HepG2 (cell line): ENCODE results near the gene WDR27. TPM values are rescaled to one million over a fixed set of nuclear protein-coding genes. Genes with fewer than 3 reads are reported as not detected.

Source experiments
- BRF2 ChIP-seq: sonication (generic); formaldehyde crosslinking; IDR thresholded peaks from 2 replicates; pipeline ENCODE4 v1.8.1; 2022; ENCODE audit warnings: mild to moderate bottlenecking, missing genetic modification reagents
- CCDC6 ChIP-seq: sonication (generic); formaldehyde crosslinking; IDR thresholded peaks from 2 replicates; pipeline ENCODE4 v1.8.1; 2022; ENCODE audit warnings: mild to moderate bottlenecking, missing genetic modification reagents, moderate library complexity
- CENPX ChIP-seq: sonication (generic); formaldehyde crosslinking; IDR thresholded peaks from 2 replicates; pipeline ENCODE4 v1.9.0; 2021; ENCODE audit warnings: mild to moderate bottlenecking, missing genetic modification reagents, moderate library complexity
- FOXK2 ChIP-seq: fragments of 450-650 bp; IDR thresholded peaks from 2 replicates; pipeline ENCODE4 v1.6.1; 2016
- FOXO1 ChIP-seq: sonication (generic); formaldehyde crosslinking; IDR thresholded peaks from 2 replicates; pipeline ENCODE4 v1.4.0; 2020; ENCODE audit warnings: missing genetic modification reagents
- HNRNPK ChIP-seq: fragments of 200-400 bp; formaldehyde crosslinking; IDR thresholded peaks from 2 replicates; pipeline ENCODE4 v1.6.1; 2018; ENCODE audit warnings: low read length, low read depth, moderate library complexity, mild to moderate bottlenecking; ENCODE audit not compliant: poor library complexity, severe bottlenecking
- HOXA3 ChIP-seq: sonication (generic); formaldehyde crosslinking; IDR thresholded peaks from 2 replicates; pipeline ENCODE4 v1.5.0; 2020; ENCODE audit warnings: missing genetic modification reagents
- JUN ChIP-seq: sonication (generic); formaldehyde crosslinking; IDR thresholded peaks from 2 replicates; pipeline ENCODE4 v1.4.0; 2020; ENCODE audit warnings: mild to moderate bottlenecking, missing genetic modification reagents
- MTERF4 ChIP-seq: sonication (generic); formaldehyde crosslinking; IDR thresholded peaks from 2 replicates; pipeline ENCODE4 v1.8.0; 2023; ENCODE audit warnings: mild to moderate bottlenecking, missing genetic modification reagents
- NCOR1 ChIP-seq: fragments of 200-600 bp; sonication (generic); IDR thresholded peaks from 2 replicates; pipeline ENCODE4 v1.7.0; 2017; ENCODE audit warnings: antibody characterized with exemption, low read length, borderline replicate concordance
- POLR2AphosphoS5 ChIP-seq: IDR thresholded peaks from 2 replicates; pipeline ENCODE4 v1.6.1; 2012; ENCODE audit warnings: low read depth, low read length
- REST ChIP-seq, 2 experiments: IDR thresholded peaks; 2 replicates each; pipeline ENCODE4 v1.6.1; 2011 to 2012; ENCODE audit warnings: low read length in 2 of 2, borderline replicate concordance in 1 of 2, low read depth in 1 of 2, mild to moderate bottlenecking in 1 of 2, moderate library complexity in 1 of 2
- STAG1 ChIP-seq: sonication (generic); formaldehyde crosslinking; IDR thresholded peaks from 2 replicates; pipeline ENCODE4 v1.4.0; 2020; ENCODE audit warnings: missing genetic modification reagents
- TARDBP ChIP-seq: sonication (generic); formaldehyde crosslinking; IDR thresholded peaks from 2 replicates; pipeline ENCODE4 v1.8.0; 2022; ENCODE audit warnings: mild to moderate bottlenecking, missing genetic modification reagents
- ZBTB7A ChIP-seq: sonication (generic); formaldehyde crosslinking; IDR thresholded peaks from 2 replicates; pipeline ENCODE4 v1.8.0; 2022; ENCODE audit warnings: mild to moderate bottlenecking, missing genetic modification reagents
- ZIK1 ChIP-seq: sonication (generic); formaldehyde crosslinking; IDR thresholded peaks from 2 replicates; pipeline ENCODE4 v1.5.0; 2020; ENCODE audit warnings: mild to moderate bottlenecking, low read depth, missing genetic modification reagents, borderline replicate concordance
- ZNF136 ChIP-seq: sonication (generic); formaldehyde crosslinking; IDR thresholded peaks from 2 replicates; pipeline ENCODE4 v1.8.1; 2022; ENCODE audit warnings: low read depth, mild to moderate bottlenecking, moderate library complexity, missing genetic modification reagents
- ZNF224 ChIP-seq: sonication (generic); formaldehyde crosslinking; IDR thresholded peaks from 2 replicates; pipeline ENCODE4 v1.5.0; 2020; ENCODE audit warnings: mild to moderate bottlenecking, missing genetic modification reagents
- ZNF235 ChIP-seq: sonication (generic); formaldehyde crosslinking; IDR thresholded peaks from 2 replicates; pipeline ENCODE4 v1.8.1; 2023; ENCODE audit warnings: mild to moderate bottlenecking, missing genetic modification reagents, borderline replicate concordance
- ZNF263 ChIP-seq: sonication (generic); formaldehyde crosslinking; IDR thresholded peaks from 2 replicates; pipeline ENCODE4 v1.4.0; 2020; ENCODE audit warnings: missing genetic modification reagents
- ZNF33A ChIP-seq: sonication (generic); formaldehyde crosslinking; IDR thresholded peaks from 2 replicates; pipeline ENCODE4 v1.5.1; 2020; ENCODE audit warnings: missing genetic modification reagents, mild to moderate bottlenecking, moderate library complexity, borderline replicate concordance
- ZNF496 ChIP-seq: sonication (generic); formaldehyde crosslinking; IDR thresholded peaks from 2 replicates; pipeline ENCODE4 v1.8.1; 2023; ENCODE audit warnings: mild to moderate bottlenecking, moderate library complexity, missing genetic modification reagents; ENCODE audit not compliant: insufficient replicate concordance
- ZNF562 ChIP-seq: sonication (generic); formaldehyde crosslinking; IDR thresholded peaks from 2 replicates; pipeline ENCODE4 v1.8.0; 2022; ENCODE audit warnings: missing genetic modification reagents, borderline replicate concordance
- ZNF766 ChIP-seq: sonication (generic); formaldehyde crosslinking; IDR thresholded peaks from 2 replicates; pipeline ENCODE4 v1.5.0; 2020; ENCODE audit warnings: missing genetic modification reagents, borderline replicate concordance
- ZNF780A ChIP-seq: sonication (generic); formaldehyde crosslinking; IDR thresholded peaks from 2 replicates; pipeline ENCODE4 v1.8.0; 2022; ENCODE audit warnings: mild to moderate bottlenecking, missing genetic modification reagents, moderate library complexity
- polyA plus RNA-seq, 8 experiments: library from polyadenylated mRNA; depleted of rRNA in 3 of 8; stranded (reverse) in 7 of 8; unstranded in 1 of 8; fragments of >200 nt; fragmentation: Illumina TruSeq in 4 of 8; extraction: Trizol in 4 of 8; gene quantifications; 2 replicates each; pipeline versions ENCODE4 v1.2.1 to v1.2.3, GENCODE V29; 2011 to 2016; ENCODE audit warnings: low read depth in 4 of 8, missing spikeins in 1 of 8, mixed read lengths in 1 of 8; ENCODE audit not compliant: insufficient read depth in 1 of 8
- total RNA-seq, 5 experiments: library from RNA; depleted of rRNA; stranded (reverse); fragments of >200 nt; fragmentation: Illumina TruSeq; extraction: Trizol; gene quantifications; 2 replicates each; pipeline ENCODE4 v1.2.3, GENCODE V29; 2016; ENCODE audit warnings: low read depth in 1 of 5

Gene WDR27
- total and polyA plus RNA-seq, 2 of the 13 experiments (the other 11 are each of a cell fraction or from before 2014, with no cell fraction given), result 34.1 to 80.3 TPM

GRCh38 chr6:169702840-169703246 lies 1.0 kb upstream of the WDR27 start (continued):
- TF ChIP-seq ZIK1, result no peak
- TF ChIP-seq ZNF562 (CRISPR knock-in tag), result no peak
- no peak for TF ChIP-seq FOXK2
- no peak for TF ChIP-seq HOXA3 (CRISPR knock-in tag)
- TF ChIP-seq CENPX (CRISPR knock-in tag), result no peak
- TF ChIP-seq NCOR1, result no peak
- TF ChIP-seq FOXO1 (CRISPR knock-in tag), result no peak
- TF ChIP-seq JUN (CRISPR knock-in tag), result no peak
- no peak for TF ChIP-seq ZBTB7A (CRISPR knock-in tag)
- no peak for TF ChIP-seq ZNF136 (CRISPR knock-in tag)
- TF ChIP-seq BRF2 (CRISPR knock-in tag), result no peak; the same call in 1 of the 2 replicates
- TF ChIP-seq ZNF496, result no peak
- TF ChIP-seq REST (IDR thresholded peaks at IDR 0.05; ENCODE audit: borderline replicate concordance in 1 of 2, low read depth in 1 of 2, low read length in 2 of 2), result no peak
- no peak; the same call in 1 of the 2 replicates for TF ChIP-seq MTERF4 (CRISPR knock-in tag)
- no peak for TF ChIP-seq ZNF235 (CRISPR knock-in tag)
- no peak for TF ChIP-seq ZNF263
- no peak for TF ChIP-seq HNRNPK
- TF ChIP-seq ZNF33A (CRISPR knock-in tag), result no peak
- TF ChIP-seq ZNF224, result no peak
- TF ChIP-seq CCDC6 (CRISPR knock-in tag), result peak; percentile 79; the same call in 1 of the 2 replicates
- no peak for TF ChIP-seq ZNF766 (CRISPR knock-in tag)
- peak; percentile 54 for TF ChIP-seq POLR2AphosphoS5
- peak; percentile 54 for TF ChIP-seq TARDBP (CRISPR knock-in tag)
- TF ChIP-seq ZNF780A (CRISPR knock-in tag), result no peak
- 0 out of 2 replicates have a peak, but pooled peaks have one; percentile 5 for TF ChIP-seq STAG1
